ENCODE results near the gene AFAP1.

AFAP1 gene

DNA sequence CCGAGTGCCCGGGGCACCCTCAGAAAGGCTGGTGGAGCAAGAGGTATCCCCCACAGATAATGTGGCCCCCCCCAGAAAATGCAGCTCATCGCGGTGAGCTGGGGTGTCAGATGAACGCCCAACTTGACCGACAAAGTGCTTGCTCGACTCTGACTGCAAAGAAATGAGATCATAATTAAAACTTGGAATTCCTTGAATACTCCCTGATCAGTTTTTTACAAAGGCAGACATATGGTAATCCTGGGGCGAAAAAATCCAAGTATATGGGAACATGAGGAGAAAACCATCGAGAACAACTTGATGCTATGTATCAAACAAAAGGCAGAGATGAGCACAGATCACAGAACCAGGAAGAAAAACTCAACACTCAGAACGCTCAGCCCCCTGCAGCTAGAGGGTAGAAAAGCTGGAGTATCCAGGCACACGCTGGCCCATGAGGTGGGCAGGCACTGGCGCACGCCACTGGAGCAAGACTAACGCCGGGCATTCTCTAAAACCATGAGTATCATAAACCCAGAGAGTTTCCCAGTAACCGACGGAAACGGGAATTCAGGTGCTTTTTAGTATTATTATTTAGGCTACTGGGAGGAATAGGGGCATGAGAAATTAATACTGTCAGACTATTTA is 127.3 kb downstream of the AFAP1 start:
- TF ChIP-seq TCF12 (IDR thresholded peaks at IDR 0.05; ENCODE audit: low read depth) (no peak), TEAD4 (IDR thresholded peaks at IDR 0.05) (no peak), CEBPB (IDR thresholded peaks at IDR 0.05) (no peak), RAD21 (IDR thresholded peaks at IDR 0.05; ENCODE audit: low read depth) (no peak), EGR1 (IDR thresholded peaks at IDR 0.05) (no peak), FOXM1 (IDR thresholded peaks at IDR 0.05; ENCODE audit: borderline replicate concordance, low read depth) (no peak), TAF1 (IDR thresholded peaks at IDR 0.05; ENCODE audit: low read depth) (no peak), ZBTB7A (IDR thresholded peaks at IDR 0.05; ENCODE audit: low read depth) (no peak), YY1 (IDR thresholded peaks at IDR 0.05; ENCODE audit: low read depth) (no peak), NFIC (IDR thresholded peaks at IDR 0.05) (no peak)
- TF ChIP-seq, protein P1, sequence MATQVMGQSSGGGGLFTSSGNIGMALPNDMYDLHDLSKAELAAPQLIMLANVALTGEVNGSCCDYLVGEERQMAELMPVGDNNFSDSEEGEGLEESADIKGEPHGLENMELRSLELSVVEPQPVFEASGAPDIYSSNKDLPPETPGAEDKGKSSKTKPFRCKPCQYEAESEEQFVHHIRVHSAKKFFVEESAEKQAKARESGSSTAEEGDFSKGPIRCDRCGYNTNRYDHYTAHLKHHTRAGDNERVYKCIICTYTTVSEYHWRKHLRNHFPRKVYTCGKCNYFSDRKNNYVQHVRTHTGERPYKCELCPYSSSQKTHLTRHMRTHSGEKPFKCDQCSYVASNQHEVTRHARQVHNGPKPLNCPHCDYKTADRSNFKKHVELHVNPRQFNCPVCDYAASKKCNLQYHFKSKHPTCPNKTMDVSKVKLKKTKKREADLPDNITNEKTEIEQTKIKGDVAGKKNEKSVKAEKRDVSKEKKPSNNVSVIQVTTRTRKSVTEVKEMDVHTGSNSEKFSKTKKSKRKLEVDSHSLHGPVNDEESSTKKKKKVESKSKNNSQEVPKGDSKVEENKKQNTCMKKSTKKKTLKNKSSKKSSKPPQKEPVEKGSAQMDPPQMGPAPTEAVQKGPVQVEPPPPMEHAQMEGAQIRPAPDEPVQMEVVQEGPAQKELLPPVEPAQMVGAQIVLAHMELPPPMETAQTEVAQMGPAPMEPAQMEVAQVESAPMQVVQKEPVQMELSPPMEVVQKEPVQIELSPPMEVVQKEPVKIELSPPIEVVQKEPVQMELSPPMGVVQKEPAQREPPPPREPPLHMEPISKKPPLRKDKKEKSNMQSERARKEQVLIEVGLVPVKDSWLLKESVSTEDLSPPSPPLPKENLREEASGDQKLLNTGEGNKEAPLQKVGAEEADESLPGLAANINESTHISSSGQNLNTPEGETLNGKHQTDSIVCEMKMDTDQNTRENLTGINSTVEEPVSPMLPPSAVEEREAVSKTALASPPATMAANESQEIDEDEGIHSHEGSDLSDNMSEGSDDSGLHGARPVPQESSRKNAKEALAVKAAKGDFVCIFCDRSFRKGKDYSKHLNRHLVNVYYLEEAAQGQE (IDR thresholded peaks at IDR 0.05; ENCODE audit: low read depth), result no peak
- TF ChIP-seq, protein P2, sequence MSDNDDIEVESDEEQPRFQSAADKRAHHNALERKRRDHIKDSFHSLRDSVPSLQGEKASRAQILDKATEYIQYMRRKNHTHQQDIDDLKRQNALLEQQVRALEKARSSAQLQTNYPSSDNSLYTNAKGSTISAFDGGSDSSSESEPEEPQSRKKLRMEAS (IDR thresholded peaks at IDR 0.05), result no peak

DNA sequence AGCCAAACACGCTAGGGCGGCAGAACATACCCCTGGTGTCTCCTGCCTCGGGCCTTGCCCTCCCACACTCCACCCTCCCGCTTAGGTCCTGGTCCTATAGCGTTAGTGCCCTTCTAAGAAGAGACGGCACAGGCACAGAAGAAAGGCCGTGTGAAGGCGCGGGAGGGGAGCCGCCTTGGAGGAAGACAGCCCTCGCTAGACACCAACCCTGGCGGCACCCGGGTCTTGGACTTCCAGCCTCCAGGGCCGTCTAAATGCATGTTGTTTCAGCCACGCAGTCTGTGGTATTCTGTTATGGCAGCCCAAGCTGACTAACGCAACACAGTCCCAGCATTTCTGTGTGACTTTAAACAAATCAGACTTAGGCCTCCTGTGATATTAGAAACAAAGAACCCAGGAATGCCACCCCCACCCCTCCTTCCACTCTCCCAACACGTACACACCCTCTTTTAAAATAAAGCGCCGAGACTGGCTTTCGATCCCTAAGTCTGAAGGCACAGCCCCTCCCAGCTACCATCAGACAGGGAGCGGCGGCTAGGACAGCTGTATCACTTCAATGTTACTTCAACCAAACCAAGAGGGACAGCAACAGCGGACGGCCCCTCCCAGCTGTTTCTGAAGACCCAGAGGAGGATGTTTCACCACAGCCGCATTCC is 128.0 kb downstream of the AFAP1 start:
- TF ChIP-seq TAF1 (IDR thresholded peaks at IDR 0.05; ENCODE audit: low read depth) (no peak), CREB1 (IDR thresholded peaks at IDR 0.05; ENCODE audit: low read depth) (no peak), RAD21 (IDR thresholded peaks at IDR 0.05; ENCODE audit: low read depth) (no peak), NFIC (IDR thresholded peaks at IDR 0.05) (no peak), ZBTB7A (IDR thresholded peaks at IDR 0.05; ENCODE audit: low read depth) (no peak), YY1 (IDR thresholded peaks at IDR 0.05; ENCODE audit: low read depth) (no peak), TCF12 (IDR thresholded peaks at IDR 0.05; ENCODE audit: low read depth) (no peak), CEBPB (IDR thresholded peaks at IDR 0.05) (no peak), FOXM1 (IDR thresholded peaks at IDR 0.05; ENCODE audit: borderline replicate concordance, low read depth) (no peak), TEAD4 (IDR thresholded peaks at IDR 0.05) (no peak)
- TF ChIP-seq, protein P2 (IDR thresholded peaks at IDR 0.05), result no peak

DNA sequence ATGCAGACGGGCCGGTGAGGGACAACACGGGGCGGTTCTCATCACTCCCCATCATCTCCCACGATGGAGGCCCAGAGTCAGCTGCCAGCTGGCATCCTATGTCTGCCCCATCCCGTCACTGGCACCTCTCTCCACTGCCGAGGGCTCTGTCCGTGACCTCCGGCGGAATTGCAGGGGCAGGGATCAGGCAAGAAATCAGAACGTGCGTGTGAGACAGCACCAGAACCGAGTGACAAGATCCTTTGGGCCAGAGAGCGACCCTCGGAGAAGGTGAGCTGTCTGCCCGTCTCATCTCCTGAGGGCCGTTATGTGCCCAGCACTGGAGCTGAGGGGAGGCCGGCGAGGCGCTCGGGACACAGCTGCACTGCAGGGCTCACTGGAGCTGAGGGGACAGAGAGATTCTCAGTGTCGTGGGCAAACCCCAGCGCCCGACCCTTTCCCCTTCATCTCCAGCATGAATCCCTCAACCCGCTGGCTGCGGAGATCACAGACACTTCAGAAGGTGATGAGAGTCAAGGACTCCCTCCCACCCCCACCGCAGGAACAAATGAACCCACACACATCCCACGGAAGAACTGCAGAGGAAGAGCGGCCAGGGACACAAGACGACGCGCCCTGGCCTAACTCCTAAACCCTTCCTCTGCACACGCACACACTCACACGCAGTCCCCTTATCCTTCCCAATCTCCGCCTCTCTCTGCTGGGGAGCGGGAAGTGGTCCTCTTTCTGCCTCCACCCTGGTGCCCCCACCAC is 128.7 kb downstream of the AFAP1 start:
- TF ChIP-seq NFIC (IDR thresholded peaks at IDR 0.05) (no peak), CEBPB (IDR thresholded peaks at IDR 0.05) (no peak), TEAD4 (IDR thresholded peaks at IDR 0.05) (no peak), YY1 (IDR thresholded peaks at IDR 0.05; ENCODE audit: low read depth) (no peak), TCF12 (IDR thresholded peaks at IDR 0.05; ENCODE audit: low read depth) (no peak), ZBTB7A (IDR thresholded peaks at IDR 0.05; ENCODE audit: low read depth) (no peak)
- TF ChIP-seq, protein P3, sequence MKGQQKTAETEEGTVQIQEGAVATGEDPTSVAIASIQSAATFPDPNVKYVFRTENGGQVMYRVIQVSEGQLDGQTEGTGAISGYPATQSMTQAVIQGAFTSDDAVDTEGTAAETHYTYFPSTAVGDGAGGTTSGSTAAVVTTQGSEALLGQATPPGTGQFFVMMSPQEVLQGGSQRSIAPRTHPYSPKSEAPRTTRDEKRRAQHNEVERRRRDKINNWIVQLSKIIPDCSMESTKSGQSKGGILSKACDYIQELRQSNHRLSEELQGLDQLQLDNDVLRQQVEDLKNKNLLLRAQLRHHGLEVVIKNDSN (IDR thresholded peaks at IDR 0.05), result no peak
- TF ChIP-seq, protein P2 (IDR thresholded peaks at IDR 0.05), result no peak
- TF ChIP-seq, protein P1 (IDR thresholded peaks at IDR 0.05; ENCODE audit: low read depth), result no peak

DNA sequence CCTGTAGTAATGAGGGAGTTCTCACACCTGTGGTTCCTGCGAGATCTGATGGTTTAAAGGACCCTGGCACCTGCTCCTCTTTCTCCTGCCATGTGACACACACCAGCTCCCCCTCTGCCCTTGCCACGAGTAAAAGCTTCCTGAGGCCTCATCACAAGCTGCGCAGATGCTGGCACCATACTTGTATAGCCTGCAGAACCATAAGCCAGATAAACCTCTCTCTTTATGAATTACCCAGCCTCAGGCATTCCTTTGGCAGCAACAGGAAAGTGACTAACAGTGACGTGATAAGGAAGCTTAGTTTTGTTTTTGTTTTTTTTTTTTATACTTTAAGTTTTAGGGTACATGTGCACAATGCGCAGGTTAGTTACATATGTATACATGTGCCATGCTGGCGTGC is 130.9 kb downstream of the AFAP1 start:
- no peak for TF ChIP-seq FOXM1 (IDR thresholded peaks at IDR 0.05; ENCODE audit: borderline replicate concordance, low read depth)
- TF ChIP-seq TCF12 (IDR thresholded peaks at IDR 0.05; ENCODE audit: low read depth), result no peak
- no peak for TF ChIP-seq CEBPB (IDR thresholded peaks at IDR 0.05)
- TF ChIP-seq CREB1 (IDR thresholded peaks at IDR 0.05; ENCODE audit: low read depth), result no peak
- TF ChIP-seq EGR1 (IDR thresholded peaks at IDR 0.05), result no peak
- no peak for TF ChIP-seq ZBTB7A (IDR thresholded peaks at IDR 0.05; ENCODE audit: low read depth)
- TF ChIP-seq EP300 (IDR thresholded peaks at IDR 0.05; ENCODE audit: borderline replicate concordance), result no peak
- TF ChIP-seq YY1 (IDR thresholded peaks at IDR 0.05; ENCODE audit: low read depth), result no peak
- no peak for TF ChIP-seq NFIC (IDR thresholded peaks at IDR 0.05)
- TF ChIP-seq TAF1 (IDR thresholded peaks at IDR 0.05; ENCODE audit: low read depth), result no peak
- TF ChIP-seq, protein P3 (IDR thresholded peaks at IDR 0.05), result no peak
- no peak for TF ChIP-seq RAD21 (IDR thresholded peaks at IDR 0.05; ENCODE audit: low read depth)
- TF ChIP-seq, protein P2 (IDR thresholded peaks at IDR 0.05), result no peak
- no peak for TF ChIP-seq TEAD4 (IDR thresholded peaks at IDR 0.05)
